Measurements from ENCODE around the gene SSR2. TPM values are rescaled to one million over a fixed set of nuclear protein-coding genes. Genes with fewer than 3 reads are reported as not detected.

SSR2 gene
- total RNA-seq: 606 and 1,121 TPM in 2 replicates

GRCh38 chr1:156020293-156021092, at the start of gene SSR2:
Gene SSR2 (minus strand): TSS chr1:156020951. CDS start chr1:156020167, 784 bp downstream.

GRCh38 chr1:156060937-156061636, 40.3 kb upstream of the SSR2 start, which contains the start of gene RAB25:
Gene RAB25 (plus strand): TSS chr1:156061160. CDS start chr1:156061401, 241 bp downstream.

GRCh38 chr1:156054500-156055280, 33.9 kb upstream of the SSR2 start, which contains the start of gene LAMTOR2:
Gene LAMTOR2 (plus strand): TSS chr1:156054782. CDS start chr1:156054890, 108 bp downstream.

GRCh38 chr1:156053768-156054499, 33.2 kb upstream of the SSR2 start, which contains the start of gene UBQLN4:
Gene UBQLN4 (minus strand): TSS chr1:156053798. CDS start chr1:156053701, 97 bp downstream.

GRCh38 chr1:155978325-155978972, 42.3 kb downstream of the SSR2 start, which contains the start of gene ARHGEF2:
Gene ARHGEF2 (minus strand): TSS chr1:155978547. CDS start chr1:155978427, 120 bp downstream.

Other genes starting within 250 kb of the SSR2 start
- 32.7 and 42.5 TPM in 2 replicates for gene GON4L, start 163.7 kb downstream of the SSR2 start, total RNA-seq
- gene SYT11, start 161.4 kb downstream of the SSR2 start, total RNA-seq: 46.9 and 65.6 TPM in 2 replicates
- 51.5 and 55.8 TPM in 2 replicates for gene RIT1, start 109.6 kb downstream of the SSR2 start, total RNA-seq
- gene KHDC4, start 86.5 kb downstream of the SSR2 start, total RNA-seq: 32.1 and 32.8 TPM in 2 replicates
- 0.30 TPM in 1 of 2 replicates, not detected in the other for gene RXFP4, start 79.3 kb downstream of the SSR2 start, total RNA-seq
- 90.3 and 107 TPM in 2 replicates for gene ARHGEF2, start 42.4 kb downstream of the SSR2 start, total RNA-seq
- gene UBQLN4, start 32.8 kb upstream of the SSR2 start, total RNA-seq: 10.7 and 19.0 TPM in 2 replicates
- gene LAMTOR2, start 33.8 kb upstream of the SSR2 start, total RNA-seq: 32.4 and 57.6 TPM in 2 replicates
- not detected in 2 replicates for gene RAB25, start 40.2 kb upstream of the SSR2 start, total RNA-seq
- gene MEX3A, start 61.5 kb upstream of the SSR2 start, total RNA-seq: 3.3 and 7.4 TPM in 2 replicates
- 365 and 755 TPM in 2 replicates for gene LMNA, start 93.8 kb upstream of the SSR2 start, total RNA-seq
- 0.55 and 0.59 TPM in 2 replicates for gene SEMA4A, start 132.6 kb upstream of the SSR2 start, total RNA-seq
- gene SLC25A44, start 173.2 kb upstream of the SSR2 start, total RNA-seq: 8.0 and 12.7 TPM in 2 replicates
- gene PMF1, start 192.1 kb upstream of the SSR2 start, total RNA-seq: 22.0 and 22.9 TPM in 2 replicates
- 0.59 TPM in 1 of 2 replicates, not detected in the other for gene BGLAP, start 221.2 kb upstream of the SSR2 start, total RNA-seq
- 0.28 and 0.59 TPM in 2 replicates for gene PAQR6, start 227.1 kb upstream of the SSR2 start, total RNA-seq